Left lobe of liver (tissue), 2 donors: Measurements from ENCODE around the gene PLXNB3. TPM values are rescaled to one million over a fixed set of nuclear protein-coding genes. Genes with fewer than 3 reads are reported as not detected.

ENCODE experiments used
- ATAC-seq: fragments of 200-7000 bp; cut with Tn5 transposase; one replicate; pipeline ENCODE4 v1.9.1; 2020; ENCODE audit warnings: mild to moderate bottlenecking, moderate library complexity
- DNase-seq: peaks from one replicate; pipeline ENCODE4 v3.0.0-alpha.2; 2020; ENCODE audit warnings: low spot score
- total RNA-seq: library from RNA; stranded (reverse); gene quantifications from one replicate; pipeline ENCODE4 v1.2.1, GENCODE V29; 2021
- donor health status: DM: no; HTN: no; CAD: no; lungs with moderate emphysema.
- donor health status: DM: no; HTN: yes; CAD: no.

The PLXNB3 gene
- total RNA-seq, 1 donor from 2014 or later: 1.4 TPM

- DNase-seq (no peak), ATAC-seq (no peak)
Measured at GRCh38 chrX:153772316-153773217, 8.5 kb downstream of the PLXNB3 start.

- no peak for DNase-seq
- no peak for ATAC-seq
Measured at GRCh38 chrX:153773218-153773611, 9.2 kb downstream of the PLXNB3 start.

GRCh38 chrX:153773741-153774575 is 9.9 kb downstream of the PLXNB3 start:
- DNase-seq: no peak
- ATAC-seq: no peak

GRCh38 chrX:153774576-153775292 is 10.7 kb downstream of the PLXNB3 start:
- DNase-seq: no peak
- no peak for ATAC-seq

GRCh38 chrX:153775293-153776119 is 11.5 kb downstream of the PLXNB3 start:
- DNase-seq (no peak), ATAC-seq (no peak)

GRCh38 chrX:153776120-153776599 is 12.1 kb downstream of the PLXNB3 start:
- DNase-seq (no peak), ATAC-seq (no peak)

GRCh38 chrX:153776611-153777045 is 12.6 kb downstream of the PLXNB3 start:
- ATAC-seq (no peak), DNase-seq (no peak)

- DNase-seq: no peak
- ATAC-seq: no peak
Measured at GRCh38 chrX:153777261-153778090, 13.4 kb downstream of the PLXNB3 start.

- no peak for ATAC-seq
Measured at GRCh38 chrX:153778181-153778580, 14.1 kb downstream of the PLXNB3 start.

GRCh38 chrX:153778684-153779101 is 14.6 kb downstream of the PLXNB3 start:
- DNase-seq: peak; percentile 55
- peak; percentile 80 for ATAC-seq

More at GRCh38 chrX:153778181-153778580, 14.1 kb downstream of the PLXNB3 start:
- no peak for DNase-seq

- DNase-seq (no peak), ATAC-seq (no peak)
Measured at GRCh38 chrX:153779891-153780677, 16.0 kb downstream of the PLXNB3 start.

- ATAC-seq (peak; percentile 3), DNase-seq (no peak)
Measured at GRCh38 chrX:153780678-153781427, 16.8 kb downstream of the PLXNB3 start, which contains the start of gene SRPK3. Gene SRPK3, plus strand, starts transcription at chrX:153781041. Its CDS starts 46 bp downstream, at chrX:153781087.

GRCh38 chrX:153781428-153782047 is 17.5 kb downstream of the PLXNB3 start:
- ATAC-seq: peak; percentile 8

GRCh38 chrX:153782313-153782712 is 18.3 kb downstream of the PLXNB3 start:
- DNase-seq (no peak), ATAC-seq (no peak)

More at GRCh38 chrX:153781428-153782047, 17.5 kb downstream of the PLXNB3 start:
- no peak for DNase-seq

GRCh38 chrX:153782871-153783270 is 18.8 kb downstream of the PLXNB3 start:
- ATAC-seq (no peak), DNase-seq (no peak)

- ATAC-seq: no peak
- DNase-seq: no peak
Measured at GRCh38 chrX:153783378-153784013, 19.4 kb downstream of the PLXNB3 start.
